HG03196 (cell line): ENCODE data around the gene ALDH6A1.

ENCODE experiments used
- ATAC-seq: cut with Tn5 transposase; IDR thresholded peaks from one replicate; pipeline ENCODE4 v1.9.1; 2021; ENCODE audit not compliant: unreplicated experiment

The ALDH6A1 gene

GRCh38 chr14:74049876-74050495, 34.3 kb downstream of the ALDH6A1 start:
- ATAC-seq = no peak

GRCh38 chr14:74048281-74048680, 36.0 kb downstream of the ALDH6A1 start:
- no peak for ATAC-seq

- no peak for ATAC-seq
Measured at GRCh38 chr14:74045522-74045921, 38.7 kb downstream of the ALDH6A1 start.

GRCh38 chr14:74042296-74042695, 42.0 kb downstream of the ALDH6A1 start:
- no peak for ATAC-seq

GRCh38 chr14:74038020-74038859, 46.0 kb downstream of the ALDH6A1 start:
- ATAC-seq = no peak

GRCh38 chr14:74035556-74035955, 48.7 kb downstream of the ALDH6A1 start:
- no peak for ATAC-seq

GRCh38 chr14:74034572-74034971, 49.7 kb downstream of the ALDH6A1 start:
- no peak for ATAC-seq

GRCh38 chr14:74029136-74029535, 55.1 kb downstream of the ALDH6A1 start:
- no peak for ATAC-seq

GRCh38 chr14:74022346-74022745, 61.9 kb downstream of the ALDH6A1 start:
- ATAC-seq = no peak

- no peak for ATAC-seq
Measured at GRCh38 chr14:74019408-74020137, 64.7 kb downstream of the ALDH6A1 start.

GRCh38 chr14:74018586-74019407, 65.5 kb downstream of the ALDH6A1 start, which contains the start of the genes BBOF1 and ENTPD5:
TSS of gene BBOF1 (plus strand) at chr14:74019349. CDS start at chr14:74019479, 130 bp downstream.
TSS of gene ENTPD5 (minus strand) at chr14:74019288. CDS start at chr14:73988102, 31,186 bp downstream.
- peak; percentile 78 for ATAC-seq

- ATAC-seq = peak; percentile 16
Measured at GRCh38 chr14:74018174-74018585, 66.1 kb downstream of the ALDH6A1 start.

- ATAC-seq = no peak
Measured at GRCh38 chr14:74015963-74016362, 68.3 kb downstream of the ALDH6A1 start.

- ATAC-seq = no peak
Measured at GRCh38 chr14:74015176-74015575, 69.1 kb downstream of the ALDH6A1 start.

GRCh38 chr14:74014299-74014698, 70.0 kb downstream of the ALDH6A1 start:
- ATAC-seq = no peak

- no peak for ATAC-seq
Measured at GRCh38 chr14:74008843-74009499, 75.3 kb downstream of the ALDH6A1 start.
